ENCODE data around the gene TMCO2.

GRCh38 chr1:40267767-40268187 lies 20.0 kb downstream of the TMCO2 start:
- no peak for TF ChIP-seq CTCF (IDR thresholded peaks at IDR 0.05; ENCODE audit: insufficient read depth, low read length, poor library complexity, severe bottlenecking)
- no peak for TF ChIP-seq EZH2phosphoT487 (conservative IDR thresholded peaks at IDR 0.05; ENCODE audit: low read length)
